ENCODE data around the gene NOS1.

DNA sequence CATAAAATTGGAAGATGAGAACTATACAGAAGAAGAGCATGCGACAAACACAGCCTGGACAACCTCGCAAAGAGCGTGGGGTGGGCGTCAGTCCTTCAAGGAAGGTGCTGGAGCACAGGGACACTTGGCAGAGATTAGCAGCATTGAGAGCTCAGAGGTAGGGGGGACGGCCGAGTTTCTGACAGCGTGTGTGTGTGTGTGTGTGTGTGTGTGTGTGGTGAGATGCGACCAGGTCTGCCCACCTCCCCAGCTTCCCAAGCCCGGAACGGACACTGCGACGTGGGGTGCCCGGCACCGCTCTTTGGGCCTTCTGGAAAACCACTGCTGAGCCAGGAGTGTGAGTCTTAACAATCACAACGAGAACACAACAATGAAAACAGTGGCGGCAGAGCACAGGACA, 153.2 kb downstream of the NOS1 start:
- TF ChIP-seq GATA2 (IDR thresholded peaks at IDR 0.05; ENCODE audit: low read depth, low read length) (no peak), GATA3 (IDR thresholded peaks at IDR 0.05; ENCODE audit: low read depth, low read length) (no peak)

Data from SH-SY5Y (cell line).